Keratinocyte (primary cell): Measurements from ENCODE around the gene SERINC1. TPM values are rescaled to one million over a fixed set of nuclear protein-coding genes. Genes with fewer than 3 reads are reported as not detected.

Experiments used
- DNase-seq: peaks from one replicate; pipeline ENCODE4 v3.0.0-alpha.2; 2011; ENCODE audit warnings: low read depth, missing footprints, low spot score
- FAIRE-seq: peaks from 2 replicates; lab custom pipeline; 2011; peaks lifted over from hg19 to GRCh38; lab: Jason Lieb, UNC
- H2AFZ ChIP-seq: 2 replicates; pipeline ENCODE4 v1.6.0; 2012; ENCODE audit warnings: low read length, control low read depth, inconsistent platforms; ENCODE audit not compliant: control insufficient read depth
- H3K27ac ChIP-seq: 2 replicates; pipeline ENCODE4 v1.5.1; 2011; ENCODE audit warnings: low read length; ENCODE audit not compliant: control insufficient read depth, insufficient read depth
- H3K27me3 ChIP-seq: 3 replicates; pipeline ENCODE4 v1.6.0; 2011; ENCODE audit warnings: low read length; ENCODE audit not compliant: control insufficient read depth, insufficient read depth; ENCODE audit errors: extremely low read depth
- H3K36me3 ChIP-seq, 2 experiments: 2 replicates in 1 of 2; 3 replicates in 1 of 2; pipeline ENCODE4 v1.5.1; 2011; ENCODE audit warnings: low read length in 2 of 2, mild to moderate bottlenecking in 1 of 2; ENCODE audit not compliant: control insufficient read depth in 2 of 2, insufficient read depth in 2 of 2; ENCODE audit errors: extremely low read depth in 1 of 2
- H3K4me1 ChIP-seq: 3 replicates; pipeline ENCODE4 v1.5.1; 2011; ENCODE audit warnings: low read length; ENCODE audit not compliant: control insufficient read depth, insufficient read depth; ENCODE audit errors: extremely low read depth
- H3K4me2 ChIP-seq: 3 replicates; pipeline ENCODE4 v1.6.0; 2011; ENCODE audit warnings: low read depth, low read length; ENCODE audit not compliant: control insufficient read depth, insufficient read depth; ENCODE audit errors: extremely low read depth
- H3K4me3 ChIP-seq, 3 experiments: fragments of 200-600 bp in 1 of 3; sonication (generic) in 1 of 3; 2 replicates in 2 of 3; 3 replicates in 1 of 3; pipeline ENCODE4 v1.5.1; 2011 to 2016; ENCODE audit warnings: low read length in 3 of 3, mild to moderate bottlenecking in 3 of 3, control low read depth in 2 of 3, inconsistent platforms in 1 of 3, low read depth in 1 of 3, mixed read lengths in 1 of 3, mixed run types in 1 of 3, moderate library complexity in 1 of 3; ENCODE audit not compliant: control insufficient read depth in 2 of 3, insufficient read depth in 2 of 3; ENCODE audit errors: extremely low read depth in 1 of 3
- H3K79me2 ChIP-seq: 2 replicates; pipeline ENCODE4 v1.6.0; 2012; ENCODE audit warnings: low read length; ENCODE audit not compliant: control insufficient read depth, insufficient read depth
- H3K9ac ChIP-seq: 3 replicates; pipeline ENCODE4 v1.6.0; 2011; ENCODE audit warnings: low read length; ENCODE audit not compliant: control insufficient read depth, insufficient read depth; ENCODE audit errors: extremely low read depth
- H3K9me1 ChIP-seq: 3 replicates; pipeline ENCODE4 v1.6.0; 2011; ENCODE audit warnings: low read length; ENCODE audit not compliant: control insufficient read depth, insufficient read depth; ENCODE audit errors: extremely low read depth
- H3K9me3 ChIP-seq: 2 replicates; pipeline ENCODE4 v1.5.1; 2012; ENCODE audit warnings: low read depth, low read length; ENCODE audit not compliant: control insufficient read depth
- H4K20me1 ChIP-seq: 3 replicates; pipeline ENCODE4 v1.6.0; 2011; ENCODE audit warnings: low read length; ENCODE audit not compliant: control insufficient read depth, insufficient read depth; ENCODE audit errors: extremely low read depth
- EZH2 ChIP-seq: IDR thresholded peaks from one replicate; pipeline ENCODE4 v1.6.1; 2012; ENCODE audit warnings: inconsistent platforms, mild to moderate bottlenecking, low read length, moderate library complexity
- dilution Hi-C: fragments of 300-500 bp; cut with MboI; formaldehyde crosslinking; loops from one replicate; pipeline ENCODE4 v1.7.0; 2020; ENCODE audit warnings: low sequenced_read_pairs; ENCODE audit not compliant: extremely low pct_ligation_motif_present
- polyA plus RNA-seq, 5 experiments: library from polyadenylated mRNA; depleted of rRNA in 3 of 5; stranded (reverse) in 3 of 5; stranded (forward) in 1 of 5; unstranded in 1 of 5; fragments of >200 nt; gene quantifications; 1 replicate in 1 of 5; 2 replicates in 3 of 5; 3 replicates in 1 of 5; pipeline versions ENCODE4 v1.2.1 to v1.2.3, GENCODE V29; 2011 to 2012; ENCODE audit warnings: missing spikeins in 2 of 5, low read depth in 1 of 5, low replicate concordance in 1 of 5
- TF ChIP-seq, protein P1 (sequence below), 3 experiments: IDR thresholded peaks in 1 of 3; conservative IDR thresholded peaks in 1 of 3; optimal IDR thresholded peaks in 1 of 3; 2 replicates in 2 of 3; 3 replicates in 1 of 3; pipeline versions ENCODE3 to v1.5.1; 2011; ENCODE audit warnings: low read length in 3 of 3, mild to moderate bottlenecking in 3 of 3, moderate library complexity in 2 of 3, control low read depth in 1 of 3, inconsistent platforms in 1 of 3; ENCODE audit not compliant: insufficient read depth in 2 of 3; ENCODE audit errors: extremely low read depth in 1 of 3

SERINC1 gene
- polyA plus RNA-seq, 1 donor (not counting 4 experiments of a cell fraction or from before 2014, with no cell fraction given) = 116 TPM

- DNase-seq (no peak), FAIRE-seq (peak; percentile 13)
- Histone ChIP-seq H3K9ac (no peak overlapping the region), H2AFZ (no peak overlapping the region), H3K79me2 (no peaks in the 10 kb centered on the region), H3K36me3 (peaks cover 1 to 10% of the 10 kb centered on the region in 2 experiments), H4K20me1 (no peaks in the 10 kb centered on the region), H3K4me2 (no peak overlapping the region), H3K4me3 (no peak overlapping the region), H3K9me3 (no peaks in the 10 kb centered on the region), H3K27me3 (no peaks in the 10 kb centered on the region), H3K9me1 (no peaks in the 10 kb centered on the region), H3K27ac (no peak overlapping the region), H3K4me1 (peaks cover 2% of the 10 kb centered on the region)
- dilution Hi-C loops = no loop called here
- TF ChIP-seq, protein P1, sequence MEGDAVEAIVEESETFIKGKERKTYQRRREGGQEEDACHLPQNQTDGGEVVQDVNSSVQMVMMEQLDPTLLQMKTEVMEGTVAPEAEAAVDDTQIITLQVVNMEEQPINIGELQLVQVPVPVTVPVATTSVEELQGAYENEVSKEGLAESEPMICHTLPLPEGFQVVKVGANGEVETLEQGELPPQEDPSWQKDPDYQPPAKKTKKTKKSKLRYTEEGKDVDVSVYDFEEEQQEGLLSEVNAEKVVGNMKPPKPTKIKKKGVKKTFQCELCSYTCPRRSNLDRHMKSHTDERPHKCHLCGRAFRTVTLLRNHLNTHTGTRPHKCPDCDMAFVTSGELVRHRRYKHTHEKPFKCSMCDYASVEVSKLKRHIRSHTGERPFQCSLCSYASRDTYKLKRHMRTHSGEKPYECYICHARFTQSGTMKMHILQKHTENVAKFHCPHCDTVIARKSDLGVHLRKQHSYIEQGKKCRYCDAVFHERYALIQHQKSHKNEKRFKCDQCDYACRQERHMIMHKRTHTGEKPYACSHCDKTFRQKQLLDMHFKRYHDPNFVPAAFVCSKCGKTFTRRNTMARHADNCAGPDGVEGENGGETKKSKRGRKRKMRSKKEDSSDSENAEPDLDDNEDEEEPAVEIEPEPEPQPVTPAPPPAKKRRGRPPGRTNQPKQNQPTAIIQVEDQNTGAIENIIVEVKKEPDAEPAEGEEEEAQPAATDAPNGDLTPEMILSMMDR (optimal IDR thresholded peaks at IDR 0.05 in 1 of 3, IDR thresholded peaks at IDR 0.05 in 1 of 3, conservative IDR thresholded peaks at IDR 0.05 in 1 of 3; ENCODE audit: extremely low read depth in 1 of 3, insufficient read depth in 2 of 3, low read length in 3 of 3) = no peak
- TF ChIP-seq EZH2 = no peak
These were observed 48.9 kb downstream of the SERINC1 start for GRCh38 chr6:122422614-122423267.

DNA sequence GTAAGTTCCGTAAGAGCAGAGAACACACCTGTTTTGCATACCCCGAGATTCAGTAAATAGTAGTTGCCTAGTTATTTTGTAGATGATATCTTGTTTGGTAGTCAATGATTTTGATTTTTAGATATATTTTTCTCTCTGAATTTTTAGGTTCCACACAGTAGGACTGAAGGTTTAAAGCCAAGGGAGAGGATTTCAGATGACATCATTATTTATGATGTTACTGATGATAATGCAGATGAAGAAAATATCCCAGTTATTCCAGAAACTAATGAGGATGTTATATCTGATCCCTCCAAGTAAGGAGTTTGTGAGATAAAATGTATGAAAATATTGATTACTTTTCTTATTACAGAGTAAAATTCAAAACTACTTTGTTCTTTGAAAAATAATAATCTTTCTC, 49.6 kb downstream of the SERINC1 start:
- no peak for FAIRE-seq
- Histone ChIP-seq H3K4me3 (no peak overlapping the region), H3K9me3 (no peaks in the 10 kb centered on the region), H3K27me3 (no peaks in the 10 kb centered on the region), H3K36me3 (peaks cover 1 to 10% of the 10 kb centered on the region in 2 experiments), H2AFZ (no peak overlapping the region), H3K9me1 (no peaks in the 10 kb centered on the region), H4K20me1 (no peaks in the 10 kb centered on the region), H3K9ac (no peak overlapping the region), H3K4me2 (no peak overlapping the region), H3K27ac (no peak overlapping the region), H3K4me1 (peaks cover 2% of the 10 kb centered on the region), H3K79me2 (no peaks in the 10 kb centered on the region)
- TF ChIP-seq EZH2 = no peak
- TF ChIP-seq, protein P1 (optimal IDR thresholded peaks at IDR 0.05 in 1 of 3, IDR thresholded peaks at IDR 0.05 in 1 of 3, conservative IDR thresholded peaks at IDR 0.05 in 1 of 3; ENCODE audit: extremely low read depth in 1 of 3, insufficient read depth in 2 of 3, low read length in 3 of 3) = no peak
- dilution Hi-C loops = no loop called here
- no peak for DNase-seq
